ENCODE results near the gene RXRA. TPM values are rescaled to one million over a fixed set of nuclear protein-coding genes. Genes with fewer than 3 reads are reported as not detected.

The RXRA gene
- polyA plus RNA-seq, 1 of the 3 experiments (the other 2 are of a cell fraction): 7.6 TPM

- TF ChIP-seq ELF1 (IDR thresholded peaks at IDR 0.05) (no peak), RAD21 (IDR thresholded peaks at IDR 0.05; ENCODE audit: low read length) (no peak), TCF12 (IDR thresholded peaks at IDR 0.05) (no peak), RFX5 (IDR thresholded peaks at IDR 0.05; ENCODE audit: low read length) (no peak), RCOR1 (IDR thresholded peaks at IDR 0.05; ENCODE audit: low read length) (no peak), FOXM1 (IDR thresholded peaks at IDR 0.05; ENCODE audit: low read depth) (no peak), NRF1 (IDR thresholded peaks at IDR 0.05; ENCODE audit: low read depth, low read length) (no peak), POLR2AphosphoS5 (IDR thresholded peaks at IDR 0.05; ENCODE audit: low read depth, low read length) (no peak), CTCF (IDR thresholded peaks at IDR 0.05) (no peak), CHD2 (IDR thresholded peaks at IDR 0.05; ENCODE audit: low read length, partially characterized antibody) (no peak)
- TF ChIP-seq, protein P1, sequence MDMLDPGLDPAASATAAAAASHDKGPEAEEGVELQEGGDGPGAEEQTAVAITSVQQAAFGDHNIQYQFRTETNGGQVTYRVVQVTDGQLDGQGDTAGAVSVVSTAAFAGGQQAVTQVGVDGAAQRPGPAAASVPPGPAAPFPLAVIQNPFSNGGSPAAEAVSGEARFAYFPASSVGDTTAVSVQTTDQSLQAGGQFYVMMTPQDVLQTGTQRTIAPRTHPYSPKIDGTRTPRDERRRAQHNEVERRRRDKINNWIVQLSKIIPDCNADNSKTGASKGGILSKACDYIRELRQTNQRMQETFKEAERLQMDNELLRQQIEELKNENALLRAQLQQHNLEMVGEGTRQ (IDR thresholded peaks at IDR 0.05; ENCODE audit: borderline replicate concordance, low read depth, low read length): no peak
- Histone ChIP-seq H2AFZ (ENCODE audit: low read depth) (no peak overlapping the region), H3K4me3 (ENCODE audit: low read depth in 2 of 2, low read length in 1 of 2) (no peak overlapping the region), H3K36me3 (replicated peaks in 1 of 2; ENCODE audit: control insufficient read depth in 1 of 2, insufficient read depth in 2 of 2, low read length in 1 of 2) (no peaks in the 10 kb centered on the region), H3K27ac (ENCODE audit: low read depth in 2 of 2, low read length in 1 of 2) (no peak overlapping the region), H3K9me3 (peaks cover 8% of the 10 kb centered on the region; the same call in 1 of the 2 replicates), H3K27me3 (ENCODE audit: insufficient read depth) (no peaks in the 10 kb centered on the region), H3K4me2 (no peak overlapping the region), H3F3A (replicated peaks; ENCODE audit: insufficient read depth) (peaks cover 18% of the 10 kb centered on the region), H3K9me2 (no peaks in the 10 kb centered on the region), H3K79me2 (ENCODE audit: insufficient read depth) (no peaks in the 10 kb centered on the region), H3K4me1 (ENCODE audit: control insufficient read depth in 1 of 2, insufficient read depth in 2 of 2, low read depth in 1 of 2, low read length in 1 of 2) (peaks cover 21 to 29% of the 10 kb centered on the region in 2 experiments; a peak in 3 of 4 replicates), H3K9ac (no peak overlapping the region), H4K20me1 (ENCODE audit: insufficient read depth) (no peaks in the 10 kb centered on the region)
- CTCF ChIA-PET: interaction anchor here (0.9 to 2.5 kb wide), 6 partner anchors 10 to 287 kb away, joined by 3 to 13 read pairs (median 7); no protein-coding TSS in a partner anchor
- POLR2A ChIA-PET: no interaction called here
- DNase-seq: no peak
- WGBS (ENCODE audit: low lambda C conversion rate): 95% methylated on average over 4 of the region's 4 CpGs
These were observed 126.5 kb downstream of the RXRA start for GRCh38 chr9:134452728-134453127.

GRCh38 chr9:134453776-134454475 lies 127.7 kb downstream of the RXRA start:
- no peak overlapping the region for H3K9ac ChIP-seq
- no peak overlapping the region for H2AFZ ChIP-seq (ENCODE audit: low read depth)
- no peak overlapping the region for H3K4me3 ChIP-seq (ENCODE audit: low read depth in 2 of 2, low read length in 1 of 2)
- H3K27me3 ChIP-seq (ENCODE audit: insufficient read depth): no peaks in the 10 kb centered on the region
- no peak overlapping the region for H3K27ac ChIP-seq (ENCODE audit: low read depth in 2 of 2, low read length in 1 of 2)
- TF ChIP-seq TEAD4 (IDR thresholded peaks at IDR 0.05; ENCODE audit: borderline replicate concordance, insufficient read depth) (no peak), YY1 (IDR thresholded peaks at IDR 0.05; ENCODE audit: low read depth) (no peak), EP300 (IDR thresholded peaks at IDR 0.05; ENCODE audit: borderline replicate concordance in 1 of 2, low read depth in 1 of 2, low read length in 1 of 2) (no peak), JUND (IDR thresholded peaks at IDR 0.05) (no peak), ELF1 (IDR thresholded peaks at IDR 0.05) (no peak), FOXJ3 (CRISPR knock-in tag; IDR thresholded peaks at IDR 0.05) (no peak), POLR2AphosphoS5 (IDR thresholded peaks at IDR 0.05; ENCODE audit: low read depth, low read length) (no peak), TCF12 (IDR thresholded peaks at IDR 0.05) (no peak), NFIC (IDR thresholded peaks at IDR 0.05; ENCODE audit: borderline replicate concordance) (no peak), RXRA (IDR thresholded peaks at IDR 0.05; ENCODE audit: borderline replicate concordance, low read depth) (no peak), NRF1 (IDR thresholded peaks at IDR 0.05; ENCODE audit: low read depth, low read length) (no peak), GABPA (IDR thresholded peaks at IDR 0.05; ENCODE audit: low read depth) (no peak), GATA2 (CRISPR knock-in tag; IDR thresholded peaks at IDR 0.05) (no peak)
- TF ChIP-seq, protein P2, sequence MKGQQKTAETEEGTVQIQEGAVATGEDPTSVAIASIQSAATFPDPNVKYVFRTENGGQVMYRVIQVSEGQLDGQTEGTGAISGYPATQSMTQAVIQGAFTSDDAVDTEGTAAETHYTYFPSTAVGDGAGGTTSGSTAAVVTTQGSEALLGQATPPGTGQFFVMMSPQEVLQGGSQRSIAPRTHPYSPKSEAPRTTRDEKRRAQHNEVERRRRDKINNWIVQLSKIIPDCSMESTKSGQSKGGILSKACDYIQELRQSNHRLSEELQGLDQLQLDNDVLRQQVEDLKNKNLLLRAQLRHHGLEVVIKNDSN (IDR thresholded peaks at IDR 0.05; ENCODE audit: borderline replicate concordance, low read depth): no peak
- TF ChIP-seq, protein P1 (IDR thresholded peaks at IDR 0.05; ENCODE audit: borderline replicate concordance, low read depth, low read length): no peak
- TF ChIP-seq, protein P3, sequence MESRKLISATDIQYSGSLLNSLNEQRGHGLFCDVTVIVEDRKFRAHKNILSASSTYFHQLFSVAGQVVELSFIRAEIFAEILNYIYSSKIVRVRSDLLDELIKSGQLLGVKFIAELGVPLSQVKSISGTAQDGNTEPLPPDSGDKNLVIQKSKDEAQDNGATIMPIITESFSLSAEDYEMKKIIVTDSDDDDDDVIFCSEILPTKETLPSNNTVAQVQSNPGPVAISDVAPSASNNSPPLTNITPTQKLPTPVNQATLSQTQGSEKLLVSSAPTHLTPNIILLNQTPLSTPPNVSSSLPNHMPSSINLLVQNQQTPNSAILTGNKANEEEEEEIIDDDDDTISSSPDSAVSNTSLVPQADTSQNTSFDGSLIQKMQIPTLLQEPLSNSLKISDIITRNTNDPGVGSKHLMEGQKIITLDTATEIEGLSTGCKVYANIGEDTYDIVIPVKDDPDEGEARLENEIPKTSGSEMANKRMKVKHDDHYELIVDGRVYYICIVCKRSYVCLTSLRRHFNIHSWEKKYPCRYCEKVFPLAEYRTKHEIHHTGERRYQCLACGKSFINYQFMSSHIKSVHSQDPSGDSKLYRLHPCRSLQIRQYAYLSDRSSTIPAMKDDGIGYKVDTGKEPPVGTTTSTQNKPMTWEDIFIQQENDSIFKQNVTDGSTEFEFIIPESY (IDR thresholded peaks at IDR 0.05; ENCODE audit: borderline replicate concordance, low read depth): no peak
- no peaks in the 10 kb centered on the region for H3K9me2 ChIP-seq
- H3K4me1 ChIP-seq (ENCODE audit: control insufficient read depth in 1 of 2, insufficient read depth in 2 of 2, low read depth in 1 of 2, low read length in 1 of 2): peaks cover 21 to 29% of the 10 kb centered on the region in 2 experiments; a peak in 3 of 4 replicates
- no peaks in the 10 kb centered on the region for H3K9me3 ChIP-seq
- no peak overlapping the region for H3K4me2 ChIP-seq
- H3K79me2 ChIP-seq (ENCODE audit: insufficient read depth): no peaks in the 10 kb centered on the region
- DNase-seq: no peak
- H3K36me3 ChIP-seq (replicated peaks in 1 of 2; ENCODE audit: control insufficient read depth in 1 of 2, insufficient read depth in 2 of 2, low read length in 1 of 2): no peaks in the 10 kb centered on the region
- peaks cover 18% of the 10 kb centered on the region for H3F3A ChIP-seq (replicated peaks; ENCODE audit: insufficient read depth)
- POLR2A ChIA-PET: no interaction called here
- CTCF ChIA-PET: interaction anchor here (0.6 to 2.5 kb wide), 9 partner anchors 8 to 326 kb away, joined by 3 to 13 read pairs (median 4); no protein-coding TSS in a partner anchor
- no peaks in the 10 kb centered on the region for H4K20me1 ChIP-seq (ENCODE audit: insufficient read depth)
- 93% methylated on average over 18 of the region's 23 CpGs for WGBS (ENCODE audit: low lambda C conversion rate)
